ENCODE data around the gene CAPN3.

The CAPN3 gene

GRCh38 chr15:42453826-42454225, 94.5 kb downstream of the CAPN3 start:
- no peak for DNase-seq (ENCODE audit: low read depth in 2 of 2)

- no peak for DNase-seq (ENCODE audit: low read depth in 2 of 2)
These were observed 97.2 kb downstream of the CAPN3 start for GRCh38 chr15:42456531-42456930.

- DNase-seq (ENCODE audit: low read depth in 2 of 2): no peak
These were observed 97.7 kb downstream of the CAPN3 start for GRCh38 chr15:42456971-42457370.

- no peak for DNase-seq (ENCODE audit: low read depth in 2 of 2)
These were observed 98.4 kb downstream of the CAPN3 start for GRCh38 chr15:42457445-42458442.

GRCh38 chr15:42461261-42461660, 102.0 kb downstream of the CAPN3 start:
- DNase-seq (ENCODE audit: low read depth in 2 of 2): no peak

Data from stimulated activated CD4-positive, alpha-beta T cell treated with anti-CD3 and anti-CD28 coated beads, Interleukin-1b, Interleukin-23, amount 100 ng/mL, for 4 hours (primary cell).